OCI-LY7 (cell line): ENCODE measurements around the gene ARF6. TPM values are rescaled to one million over a fixed set of nuclear protein-coding genes. Genes with fewer than 3 reads are reported as not detected.

Source experiments
- BruUV-seq: library from RNA; stranded (reverse); fragments of 400-500 nt; replicated peaks from 2 replicates; lab custom pipeline; 2021; lab: Mats Ljungman, UMichigan
- CTCF ChIA-PET: fragments of 300-600 bp; sonication (Branson Sonifier 250); formaldehyde crosslinking; loops from one replicate; lab custom pipeline; 2022; ENCODE audit warnings: antibody characterized with exemption; ENCODE audit not compliant: unreplicated experiment; lab: Charles Lee
- POLR2A ChIA-PET: fragments of 300-600 bp; sonication (Branson Sonifier 250); formaldehyde crosslinking; loops from one replicate; lab custom pipeline; 2022; ENCODE audit warnings: antibody characterized with exemption; lab: Charles Lee
- DNase-seq: peaks from one replicate; pipeline ENCODE4 v3.0.0-alpha.2; 2015; ENCODE audit warnings: low spot score
- H2AFZ ChIP-seq: fragments of 200-600 bp; sonication (generic), shearing (Covaris generic); 2 replicates; pipeline ENCODE4 v1.6.1; 2014; ENCODE audit warnings: mild to moderate bottlenecking, antibody characterized with exemption, low read length, moderate library complexity
- H3K27ac ChIP-seq: fragments of 200-600 bp; sonication (generic); 2 replicates; pipeline ENCODE4 v1.5.1; 2014; ENCODE audit warnings: mixed run types, low read depth, mild to moderate bottlenecking, moderate library complexity, low read length, inconsistent platforms; ENCODE audit not compliant: poor library complexity, severe bottlenecking
- H3K36me3 ChIP-seq: fragments of 200-600 bp; sonication (generic); 2 replicates; pipeline ENCODE4 v1.6.1; 2014; ENCODE audit warnings: mild to moderate bottlenecking, antibody characterized with exemption, low read length, moderate library complexity, mixed read lengths; ENCODE audit not compliant: insufficient read depth
- H3K4me1 ChIP-seq: fragments of 200-600 bp; sonication (generic); 2 replicates; pipeline ENCODE4 v1.5.1; 2014; ENCODE audit warnings: mild to moderate bottlenecking, low read length; ENCODE audit not compliant: insufficient read depth, poor library complexity, severe bottlenecking
- H3K4me2 ChIP-seq: fragments of 200-600 bp; sonication (generic); 2 replicates; pipeline ENCODE4 v1.6.1; 2014; ENCODE audit warnings: mild to moderate bottlenecking, low read length
- H3K4me3 ChIP-seq: fragments of 200-600 bp; sonication (generic); 2 replicates; pipeline ENCODE4 v1.5.1; 2014; ENCODE audit warnings: mild to moderate bottlenecking, low read depth, low read length; ENCODE audit not compliant: poor library complexity, severe bottlenecking
- H3K79me2 ChIP-seq: fragments of 200-600 bp; sonication (generic); 2 replicates; pipeline ENCODE4 v1.6.1; 2016; ENCODE audit warnings: low read depth, mild to moderate bottlenecking, low read length, moderate library complexity, mixed read lengths; ENCODE audit not compliant: insufficient read depth
- H3K9me2 ChIP-seq: fragments of 200-600 bp; sonication (generic); 2 replicates; pipeline ENCODE4 v1.6.1; 2016; ENCODE audit warnings: mild to moderate bottlenecking, low read length, mixed read lengths; ENCODE audit not compliant: insufficient read depth
- H3K9me3 ChIP-seq: fragments of 200-600 bp; sonication (generic); 2 replicates; pipeline ENCODE4 v1.6.1; 2014; ENCODE audit warnings: mild to moderate bottlenecking, mixed run types, low read length, mixed read lengths
- H4K20me1 ChIP-seq: fragments of 200-600 bp; sonication (generic); 2 replicates; pipeline ENCODE4 v1.6.1; 2014; ENCODE audit warnings: mild to moderate bottlenecking, antibody characterized with exemption, low read length, moderate library complexity, mixed read lengths; ENCODE audit not compliant: insufficient read depth
- CTCF ChIP-seq: fragments of 200-600 bp; sonication (generic); conservative IDR thresholded peaks from 2 replicates; pipeline ENCODE4 v1.5.1; 2014; ENCODE audit warnings: mild to moderate bottlenecking, antibody characterized with exemption, low read length, moderate library complexity, mixed read lengths
- EZH2phosphoT487 ChIP-seq: fragments of 200-600 bp; sonication (generic); IDR thresholded peaks from 2 replicates; pipeline ENCODE4 v1.6.1; 2018; ENCODE audit warnings: low read depth, borderline replicate concordance, mild to moderate bottlenecking, mixed run types, antibody characterized with exemption, low read length, moderate library complexity, mixed read lengths
- intact Hi-C: fragments of 100-400 bp; cut with micrococcal nuclease; formaldehyde crosslinking; loops from one replicate; pipeline ENCODE4 v1.10.0; 2022; ENCODE audit not compliant: unreplicated experiment
- total RNA-seq, 2 experiments: library from RNA; depleted of rRNA in 1 of 2; stranded (reverse); fragments of >200 nt in 1 of 2; shearing (Covaris generic) in 1 of 2; gene quantifications; 2 replicates each; pipeline ENCODE4 v1.2.3, GENCODE V29; 2014 to 2022

ARF6 gene
- total RNA-seq, 2 experiments from 2014 or later: 47.6 to 69.1 TPM

- ChIA-PET CTCF (interaction anchor here (0.7 to 2.3 kb wide), 4 partner anchors 9 to 264 kb away, joined by 3 to 20 read pairs (median 4); partner anchors contain the start of genes DNAAF2 and VCPKMT), POLR2A (interaction anchor here (0.5 to 4.4 kb wide), 11 partner anchors 9 to 1650 kb away, joined by 3 to 50 read pairs (median 7); partner anchors contain the start of genes KLHDC2, MGAT2, RPL36AL and RPS29)
- H3K4me3 ChIP-seq: peak overlapping the region; percentile 93
- H3K9me3 ChIP-seq: no peaks in the 10 kb centered on the region
- H4K20me1 ChIP-seq: no peaks in the 10 kb centered on the region
- H2AFZ ChIP-seq: peak overlapping the region; percentile 82
- no peak for DNase-seq
- peaks cover 45% of the 10 kb centered on the region for H3K4me1 ChIP-seq
- H3K27ac ChIP-seq: peak overlapping the region; percentile 55
- peak overlapping the region; percentile 84 for H3K4me2 ChIP-seq
- peaks cover 32% of the 10 kb centered on the region for H3K79me2 ChIP-seq
- no TSS peak for BruUV-seq
- intact Hi-C loops: loop anchor here (1.0 to 5.0 kb wide), 2 partner anchors 219 to 679 kb away; partner anchors contain the start of gene MAP4K5
- TF ChIP-seq CTCF (peak; percentile 40; the same call in 1 of the 2 replicates), EZH2phosphoT487 (no peak)
- no peaks in the 10 kb centered on the region for H3K9me2 ChIP-seq
- H3K36me3 ChIP-seq: peaks cover 28% of the 10 kb centered on the region
Observed at GRCh38 chr14:49853158-49853477, 39.8 kb upstream of the ARF6 start.

- DNase-seq: peak; percentile 48
- peaks cover 52% of the 10 kb centered on the region for H3K4me1 ChIP-seq
- H3K27ac ChIP-seq: no peak overlapping the region
- H3K9me3 ChIP-seq: no peaks in the 10 kb centered on the region
- TF ChIP-seq EZH2phosphoT487: no peak
- peak; percentile 53; the same call in 1 of the 2 replicates for TF ChIP-seq CTCF
- peaks cover 23% of the 10 kb centered on the region for H3K36me3 ChIP-seq
- no peak overlapping the region; the same call in 1 of the 2 replicates for H2AFZ ChIP-seq
- CTCF ChIA-PET: interaction anchor here (0.7 to 1.5 kb wide), 2 partner anchors 8 to 9 kb away, joined by 3 read pairs; no protein-coding TSS in a partner anchor
- peak overlapping the region; percentile 93 for H3K4me3 ChIP-seq
- no TSS peak for BruUV-seq
- intact Hi-C loops: loop anchor here (1.0 to 5.0 kb wide), 2 partner anchors 219 to 679 kb away; partner anchors contain the start of gene MAP4K5
- POLR2A ChIA-PET: interaction anchor here (0.5 to 4.4 kb wide), 5 partner anchors 9 to 1649 kb away, joined by 3 to 50 read pairs (median 5); partner anchors contain the start of genes MGAT2 and RPL36AL
- H3K79me2 ChIP-seq: peaks cover 32% of the 10 kb centered on the region
- H4K20me1 ChIP-seq: no peaks in the 10 kb centered on the region
- no peaks in the 10 kb centered on the region for H3K9me2 ChIP-seq
- peak overlapping the region; percentile 84 for H3K4me2 ChIP-seq
Observed at GRCh38 chr14:49853572-49854375, 39.1 kb upstream of the ARF6 start.
